ENCODE results near the gene GPR101.
"Not testable (repeated sequence)": the region's sequence is repeated elsewhere in the genome, so short reads cannot be mapped to it uniquely, and the experiment has no call there.

The GPR101 gene

DNA sequence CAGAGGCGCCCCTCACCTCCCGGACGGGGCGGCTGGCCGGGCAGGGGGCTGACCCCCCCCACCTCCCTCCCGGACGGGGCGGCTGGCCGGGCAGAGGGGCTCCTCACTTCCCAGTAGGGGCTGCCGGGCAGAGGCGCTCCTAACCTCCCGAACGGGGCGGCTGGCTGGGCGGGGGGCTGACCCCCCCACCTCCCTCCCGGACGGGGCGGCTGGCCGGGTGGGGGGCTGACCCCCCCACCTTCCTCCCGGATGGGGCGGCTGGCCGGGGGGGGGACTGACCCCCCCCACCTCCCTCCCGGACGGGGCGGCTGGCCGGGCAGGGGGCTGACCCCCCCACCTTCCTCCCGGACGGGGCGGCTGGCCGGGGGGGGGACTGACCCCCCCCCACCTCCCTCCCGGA is 33.6 kb downstream of the GPR101 start:
- not testable (repeated sequence) for DNase-seq

DNA sequence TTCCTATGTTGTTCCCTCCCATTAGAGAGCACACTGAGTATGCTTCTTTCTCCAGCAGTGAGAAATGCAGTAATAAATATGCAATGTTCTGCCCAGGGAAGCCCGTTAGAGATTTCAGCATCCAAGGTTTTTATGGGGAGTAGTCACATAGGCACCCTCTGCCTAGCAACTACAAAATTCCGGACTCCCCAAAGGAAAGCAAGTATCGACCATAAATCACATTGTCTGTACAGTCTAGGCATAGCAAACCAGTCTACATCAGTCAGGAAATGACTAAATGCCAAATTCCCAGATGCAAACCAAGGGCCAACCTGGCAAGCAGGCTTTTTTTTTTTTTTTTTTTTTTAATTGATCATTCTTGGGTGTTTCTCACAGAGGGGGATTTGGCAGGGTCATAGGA is 34.8 kb downstream of the GPR101 start:
- DNase-seq = no peak

Data from NCI-H1930 (cell line).